ENCODE results near the gene TMEM150B.

GRCh38 chr19:55370305-55370988 lies 45.3 kb upstream of the TMEM150B start, which contains the start of gene IL11:
- no peak for TF ChIP-seq CTCF (IDR thresholded peaks at IDR 0.05)
- TF ChIP-seq POLR2A (IDR thresholded peaks at IDR 0.05): no peak

Measured in adrenal gland (tissue), 5 donors.